H9 (cell line): ENCODE data around the gene FGF12. TPM values are rescaled to one million over a fixed set of nuclear protein-coding genes. Genes with fewer than 3 reads are reported as not detected.

ENCODE experiments used
- DNase-seq: peaks from one replicate; pipeline ENCODE4 v3.0.0-alpha.2; 2017
- H2AFZ ChIP-seq: one replicate; pipeline ENCODE4 v1.6.1; 2013; ENCODE audit warnings: mild to moderate bottlenecking, low read length, control low read depth, moderate library complexity
- H2AK5ac ChIP-seq: 2 replicates; pipeline ENCODE4 v1.6.1; 2013; ENCODE audit warnings: low read length, control low read depth, mixed read lengths; ENCODE audit not compliant: insufficient read length
- H2BK120ac ChIP-seq: one replicate; pipeline ENCODE4 v1.6.1; 2013; ENCODE audit warnings: low read depth, mild to moderate bottlenecking, low read length, control low read depth, inconsistent platforms; ENCODE audit not compliant: poor library complexity, severe bottlenecking
- H2BK12ac ChIP-seq: 2 replicates; pipeline ENCODE4 v1.6.1; 2013; ENCODE audit warnings: low read length, control low read depth, mixed read lengths, low read depth; ENCODE audit not compliant: insufficient read length
- H2BK15ac ChIP-seq: 2 replicates; pipeline ENCODE4 v1.6.1; 2013; ENCODE audit warnings: low read depth, low read length, control low read depth
- H2BK20ac ChIP-seq: one replicate; pipeline ENCODE4 v1.6.1; 2013; ENCODE audit warnings: low read depth, mild to moderate bottlenecking, low read length, control low read depth, inconsistent platforms; ENCODE audit not compliant: poor library complexity, severe bottlenecking
- H2BK5ac ChIP-seq: 2 replicates; pipeline ENCODE4 v1.6.1; 2013; ENCODE audit warnings: low read length, control low read depth, mixed read lengths; ENCODE audit not compliant: insufficient read length
- H3K14ac ChIP-seq: 2 replicates; pipeline ENCODE4 v1.6.1; 2013; ENCODE audit warnings: low read length, control low read depth; ENCODE audit not compliant: insufficient read depth
- H3K18ac ChIP-seq: 2 replicates; pipeline ENCODE4 v1.6.1; 2013; ENCODE audit warnings: low read depth, mild to moderate bottlenecking, mixed read lengths, low read length, control low read depth; ENCODE audit not compliant: insufficient read length
- H3K23ac ChIP-seq: 2 replicates; pipeline ENCODE4 v1.6.1; 2013; ENCODE audit warnings: low read length, control low read depth, mixed read lengths, low read depth; ENCODE audit not compliant: insufficient read length
- H3K23me2 ChIP-seq: 2 replicates; pipeline ENCODE4 v1.6.1; 2013; ENCODE audit warnings: low read depth, mild to moderate bottlenecking, mixed read lengths, low read length, control low read depth; ENCODE audit not compliant: insufficient read length, poor library complexity, severe bottlenecking
- H3K27ac ChIP-seq: 2 replicates; pipeline ENCODE4 v1.5.1; 2013; ENCODE audit warnings: low read length, control low read depth, mixed read lengths, low read depth; ENCODE audit not compliant: insufficient read length
- H3K27me3 ChIP-seq: 2 replicates; pipeline ENCODE4 v1.6.1; 2013; ENCODE audit warnings: low read length, control low read depth, inconsistent platforms; ENCODE audit not compliant: insufficient read depth
- H3K4ac ChIP-seq: 2 replicates; pipeline ENCODE4 v1.6.1; 2013; ENCODE audit warnings: low read depth, mild to moderate bottlenecking, control low read depth, inconsistent platforms, low read length, moderate library complexity
- H3K4me1 ChIP-seq: 2 replicates; pipeline ENCODE4 v1.6.1; 2013; ENCODE audit warnings: low read length, control low read depth, inconsistent platforms; ENCODE audit not compliant: insufficient read depth
- H3K4me2 ChIP-seq: 2 replicates; pipeline ENCODE4 v1.6.1; 2013; ENCODE audit warnings: low read length, control low read depth, mixed read lengths; ENCODE audit not compliant: insufficient read length, insufficient read depth
- H3K56ac ChIP-seq: 2 replicates; pipeline ENCODE4 v1.6.1; 2013; ENCODE audit warnings: low read depth, mild to moderate bottlenecking, mixed read lengths, low read length, control low read depth; ENCODE audit not compliant: insufficient read length
- H3K79me1 ChIP-seq: 2 replicates; pipeline ENCODE4 v1.6.1; 2013; ENCODE audit warnings: low read depth, mild to moderate bottlenecking, moderate library complexity, low read length, control low read depth, inconsistent platforms; ENCODE audit not compliant: insufficient read depth, poor library complexity, severe bottlenecking
- H3K79me2 ChIP-seq: 2 replicates; pipeline ENCODE4 v1.6.1; 2013; ENCODE audit warnings: low read length, control low read depth, inconsistent platforms; ENCODE audit not compliant: insufficient read depth
- H3K9ac ChIP-seq: 2 replicates; pipeline ENCODE4 v1.6.1; 2013; ENCODE audit warnings: low read length, control low read depth, mixed read lengths; ENCODE audit not compliant: insufficient read length; ENCODE audit errors: extremely low read depth
- H3K9me3 ChIP-seq: one replicate; pipeline ENCODE4 v1.6.1; 2013; ENCODE audit warnings: low read depth, low read length, inconsistent platforms; ENCODE audit not compliant: control insufficient read depth
- H3T11ph ChIP-seq: one replicate; pipeline ENCODE4 v1.6.1; 2013; ENCODE audit warnings: mild to moderate bottlenecking, low read length, control low read depth, inconsistent platforms
- H4K20me1 ChIP-seq: one replicate; pipeline ENCODE4 v1.6.1; 2013; ENCODE audit not compliant: control insufficient read depth, insufficient read length, insufficient read depth
- H4K5ac ChIP-seq: 2 replicates; pipeline ENCODE4 v1.6.1; 2013; ENCODE audit warnings: low read depth, mild to moderate bottlenecking, mixed read lengths, low read length, control low read depth; ENCODE audit not compliant: insufficient read length
- H4K8ac ChIP-seq: replicated peaks from 2 replicates; pipeline ENCODE4 v1.6.1; 2013; ENCODE audit warnings: low read length, control low read depth, mixed read lengths, low read depth; ENCODE audit not compliant: insufficient read length
- H4K91ac ChIP-seq: 2 replicates; pipeline ENCODE4 v1.6.1; 2013; ENCODE audit warnings: low read depth, mild to moderate bottlenecking, moderate library complexity, mixed read lengths, low read length, control low read depth; ENCODE audit not compliant: insufficient read length
- H3K27ac Mint-ChIP-seq, 3 experiments: 2 replicates in 2 of 3; 3 replicates in 1 of 3; pipeline ENCODE4 v1.8.0; 2020 to 2021; ENCODE audit warnings: mixed read lengths in 3 of 3, mild to moderate bottlenecking in 1 of 3, moderate library complexity in 1 of 3
- H3K27me3 Mint-ChIP-seq: 2 replicates; pipeline ENCODE4 v1.8.0; 2021; ENCODE audit warnings: low read depth, mild to moderate bottlenecking, moderate library complexity, mixed read lengths
- H3K36me3 Mint-ChIP-seq, 3 experiments: 2 replicates in 2 of 3; 3 replicates in 1 of 3; pipeline ENCODE4 v1.8.0; 2020 to 2021; ENCODE audit warnings: low read depth in 3 of 3, mixed read lengths in 3 of 3; ENCODE audit not compliant: insufficient read depth in 1 of 3
- H3K4me1 Mint-ChIP-seq, 2 experiments: 2 replicates each; pipeline ENCODE4 v1.8.0; 2020; ENCODE audit warnings: mixed read lengths in 2 of 2
- H3K4me3 Mint-ChIP-seq, 2 experiments: 2 replicates in 1 of 2; 3 replicates in 1 of 2; pipeline ENCODE4 v1.8.0; 2020 to 2021; ENCODE audit warnings: mild to moderate bottlenecking in 2 of 2, mixed read lengths in 2 of 2, moderate library complexity in 1 of 2
- H3K9me3 Mint-ChIP-seq, 2 experiments: 2 replicates in 1 of 2; 3 replicates in 1 of 2; pipeline ENCODE4 v1.8.0; 2020; ENCODE audit warnings: mild to moderate bottlenecking in 2 of 2, mixed read lengths in 2 of 2, moderate library complexity in 1 of 2
- WGBS: extraction: QIAGEN DNeasy Blood & Tissue Kit; methylation state at CpG from one replicate; pipeline ENCODE4 v1.1.7; 2013; ENCODE audit warnings: missing lambda C conversion rate, low lambda C conversion rate, mixed read lengths; ENCODE audit not compliant: insufficient read length; ENCODE audit errors: extremely low coverage; 5-methylcytosine and 5-hydroxymethylcytosine counted together
- total RNA-seq: library from RNA; stranded (reverse); gene quantifications from 2 replicates; pipeline ENCODE4 v1.2.1, GENCODE V29; 2021
- TF ChIP-seq, protein P1 (sequence below): fragments of 200-600 bp; sonication (generic); conservative IDR thresholded peaks from 3 replicates; pipeline ENCODE4 v1.8.0; 2021; ENCODE audit warnings: antibody characterized with exemption, mild to moderate bottlenecking

FGF12 gene
- total RNA-seq, 1 experiment from 2014 or later: 5.6 TPM

DNA sequence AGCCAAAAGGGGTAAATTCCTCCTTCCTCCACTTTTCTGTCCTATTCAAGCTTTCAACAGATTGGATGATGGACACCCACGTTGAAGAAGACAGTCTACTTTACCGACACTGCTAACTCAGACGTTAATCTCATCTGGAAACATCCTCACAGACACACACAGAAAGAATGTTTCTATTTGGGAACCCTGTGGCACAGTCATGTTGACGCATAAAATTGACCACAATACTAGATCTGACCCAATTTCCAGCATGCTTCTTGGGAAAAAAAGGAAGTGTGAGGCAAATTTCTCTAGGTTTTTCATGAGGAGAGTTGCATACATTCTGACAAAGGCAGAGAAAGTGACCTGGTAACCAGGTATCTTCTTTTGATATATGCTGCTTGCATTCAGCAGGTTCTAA, 594.1 kb downstream of the FGF12 start:
- no peak overlapping the region for H4K8ac ChIP-seq
- H3K23me2 ChIP-seq: no peaks in the 10 kb centered on the region
- no peak overlapping the region for H2AFZ ChIP-seq
- H3K4me2 ChIP-seq: no peak overlapping the region
- no peak overlapping the region for H4K5ac ChIP-seq
- no peak overlapping the region for H3K27ac ChIP-seq
- no peak overlapping the region for H2BK12ac ChIP-seq
- no CpG with 5 or more reads among the region's 4 CpGs for WGBS
- no peak overlapping the region for H3K56ac ChIP-seq
- H3K79me1 ChIP-seq: no peaks in the 10 kb centered on the region
- no peak overlapping the region for H3K4ac ChIP-seq
- H2BK5ac ChIP-seq: no peak overlapping the region
- H3K79me2 ChIP-seq: no peaks in the 10 kb centered on the region
- H2BK20ac ChIP-seq: no peak overlapping the region
- no peak overlapping the region for H3K14ac ChIP-seq
- H3K23ac ChIP-seq: no peak overlapping the region
- H4K91ac ChIP-seq: no peak overlapping the region
- H3K4me1 Mint-ChIP-seq: peaks cover 2 to 4% of the 10 kb centered on the region in 2 experiments; a peak in 2 of 4 replicates
- H3K4me1 ChIP-seq: no peaks in the 10 kb centered on the region
- no peak overlapping the region for H3T11ph ChIP-seq
- DNase-seq: no peak
- no peak overlapping the region for H2BK15ac ChIP-seq
- peaks cover 0 to 7% (median 0%) of the 10 kb centered on the region in 3 experiments; a peak in 2 of 7 replicates for H3K36me3 Mint-ChIP-seq
- no peak overlapping the region for H2BK120ac ChIP-seq
- H3K27me3 Mint-ChIP-seq: no peaks in the 10 kb centered on the region
- peaks cover 0 to 7% of the 10 kb centered on the region in 2 experiments; a peak in 2 of 5 replicates for H3K9me3 Mint-ChIP-seq
- no peak overlapping the region for H3K9ac ChIP-seq
- no peak overlapping the region for H3K18ac ChIP-seq
- no peak overlapping the region; a peak in 1 of 7 replicates for H3K27ac Mint-ChIP-seq
- H3K27me3 ChIP-seq: no peaks in the 10 kb centered on the region
- no peak overlapping the region for H2AK5ac ChIP-seq
- no peak overlapping the region for H3K4me3 Mint-ChIP-seq
- H4K20me1 ChIP-seq: no peaks in the 10 kb centered on the region
- TF ChIP-seq, protein P1, sequence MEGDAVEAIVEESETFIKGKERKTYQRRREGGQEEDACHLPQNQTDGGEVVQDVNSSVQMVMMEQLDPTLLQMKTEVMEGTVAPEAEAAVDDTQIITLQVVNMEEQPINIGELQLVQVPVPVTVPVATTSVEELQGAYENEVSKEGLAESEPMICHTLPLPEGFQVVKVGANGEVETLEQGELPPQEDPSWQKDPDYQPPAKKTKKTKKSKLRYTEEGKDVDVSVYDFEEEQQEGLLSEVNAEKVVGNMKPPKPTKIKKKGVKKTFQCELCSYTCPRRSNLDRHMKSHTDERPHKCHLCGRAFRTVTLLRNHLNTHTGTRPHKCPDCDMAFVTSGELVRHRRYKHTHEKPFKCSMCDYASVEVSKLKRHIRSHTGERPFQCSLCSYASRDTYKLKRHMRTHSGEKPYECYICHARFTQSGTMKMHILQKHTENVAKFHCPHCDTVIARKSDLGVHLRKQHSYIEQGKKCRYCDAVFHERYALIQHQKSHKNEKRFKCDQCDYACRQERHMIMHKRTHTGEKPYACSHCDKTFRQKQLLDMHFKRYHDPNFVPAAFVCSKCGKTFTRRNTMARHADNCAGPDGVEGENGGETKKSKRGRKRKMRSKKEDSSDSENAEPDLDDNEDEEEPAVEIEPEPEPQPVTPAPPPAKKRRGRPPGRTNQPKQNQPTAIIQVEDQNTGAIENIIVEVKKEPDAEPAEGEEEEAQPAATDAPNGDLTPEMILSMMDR: no peak
- no peaks in the 10 kb centered on the region for H3K9me3 ChIP-seq
